CD14-positive monocyte (primary cell): ENCODE measurements around the gene ARHGDIA. TPM values are rescaled to one million over a fixed set of nuclear protein-coding genes. Genes with fewer than 3 reads are reported as not detected.
A peak's percentile ranks its signal among the peaks of the same experiment; 100 is the strongest.

Experiments
- DNase-seq, 3 donors: peaks; one replicate each; pipeline ENCODE4 v3.0.0-alpha.2; 2011 to 2022
- H2AFZ ChIP-seq: 2 replicates; pipeline ENCODE4 v1.6.0; 2012; ENCODE audit warnings: mild to moderate bottlenecking, low read depth, low read length, inconsistent platforms; ENCODE audit not compliant: insufficient read depth, poor library complexity, severe bottlenecking
- H3K27ac ChIP-seq, 2 donors: 1 replicate in 1 of 2; 2 replicates in 1 of 2; pipeline ENCODE4 v1.5.1; 2012 to 2013; ENCODE audit warnings: low read length in 2 of 2, control low read depth in 1 of 2, inconsistent platforms in 1 of 2, low read depth in 1 of 2, mild to moderate bottlenecking in 1 of 2
- H3K27me3 ChIP-seq, 2 donors: one replicate each; pipeline versions ENCODE4 v1.6.0 to v1.6.1; 2011 to 2013; ENCODE audit warnings: low read length in 2 of 2; ENCODE audit not compliant: control insufficient read depth in 2 of 2, insufficient read depth in 2 of 2
- H3K36me3 ChIP-seq, 2 donors: replicated peaks in 1 of 2; 1 replicate in 1 of 2; 2 replicates in 1 of 2; pipeline versions ENCODE4 v1.5.1 to v1.6.1; 2012 to 2013; ENCODE audit warnings: low read length in 2 of 2, control low read depth in 1 of 2, inconsistent platforms in 1 of 2, mild to moderate bottlenecking in 1 of 2; ENCODE audit not compliant: insufficient read depth in 2 of 2, control insufficient read depth in 1 of 2
- H3K4me1 ChIP-seq, 2 donors: 1 replicate in 1 of 2; 2 replicates in 1 of 2; pipeline versions ENCODE4 v1.5.1 to v1.6.1; 2012 to 2013; ENCODE audit warnings: low read length in 2 of 2, control low read depth in 1 of 2, inconsistent platforms in 1 of 2, mild to moderate bottlenecking in 1 of 2, moderate library complexity in 1 of 2; ENCODE audit not compliant: insufficient read depth in 2 of 2, control insufficient read depth in 1 of 2
- H3K4me2 ChIP-seq: replicated peaks from 2 replicates; pipeline ENCODE3; 2012; ENCODE audit warnings: low read length, moderate library complexity, mild to moderate bottlenecking; ENCODE audit not compliant: poor library complexity, severe bottlenecking; ENCODE audit errors: extremely low read depth
- H3K4me3 ChIP-seq, 3 experiments: fragments of 200-600 bp in 1 of 3; sonication (generic) in 1 of 3; replicated peaks in 1 of 3; 1 replicate in 2 of 3; 2 replicates in 1 of 3; pipeline ENCODE4 v1.5.1; 2011 to 2013; ENCODE audit warnings: low read length in 3 of 3, mild to moderate bottlenecking in 3 of 3, control low read depth in 2 of 3, low read depth in 2 of 3, inconsistent platforms in 1 of 3, moderate library complexity in 1 of 3
- H3K79me2 ChIP-seq: 2 replicates; pipeline ENCODE4 v1.6.0; 2012; ENCODE audit warnings: mild to moderate bottlenecking, control low read depth, inconsistent platforms, low read length, moderate library complexity; ENCODE audit not compliant: insufficient read depth
- H3K9ac ChIP-seq: 2 replicates; pipeline ENCODE4 v1.6.0; 2017; ENCODE audit warnings: low read length, mild to moderate bottlenecking; ENCODE audit not compliant: insufficient read depth, poor library complexity, severe bottlenecking
- H3K9me3 ChIP-seq, 2 donors: replicated peaks in 1 of 2; 1 replicate in 1 of 2; 2 replicates in 1 of 2; pipeline versions ENCODE4 v1.5.1 to v1.6.1; 2012 to 2013; ENCODE audit warnings: low read length in 2 of 2, control low read depth in 1 of 2; ENCODE audit not compliant: control insufficient read depth in 1 of 2, insufficient read depth in 1 of 2
- H4K20me1 ChIP-seq: 2 replicates; pipeline ENCODE4 v1.6.0; 2012; ENCODE audit warnings: mild to moderate bottlenecking, low read length, control low read depth, moderate library complexity; ENCODE audit not compliant: insufficient read depth
- H3K27ac Mint-ChIP-seq, 7 donors: one replicate each; pipeline ENCODE4 v1.8.0; 2020; ENCODE audit warnings: mild to moderate bottlenecking in 7 of 7, mixed read lengths in 7 of 7, moderate library complexity in 6 of 7, inconsistent platforms in 2 of 7
- H3K27me3 Mint-ChIP-seq, 3 donors: one replicate each; pipeline ENCODE4 v1.8.0; 2021 to 2022; ENCODE audit warnings: low read depth in 3 of 3, mild to moderate bottlenecking in 3 of 3, mixed read lengths in 3 of 3, moderate library complexity in 3 of 3, inconsistent platforms in 1 of 3
- H3K36me3 Mint-ChIP-seq, 2 donors: one replicate each; pipeline ENCODE4 v1.8.0; 2020; ENCODE audit warnings: mixed read lengths in 2 of 2, inconsistent platforms in 1 of 2, mild to moderate bottlenecking in 1 of 2
- H3K4me1 Mint-ChIP-seq: one replicate; pipeline ENCODE4 v1.8.0; 2020; ENCODE audit warnings: mild to moderate bottlenecking, mixed read lengths
- H3K4me3 Mint-ChIP-seq, 2 donors: one replicate each; pipeline ENCODE4 v1.8.0; 2020; ENCODE audit warnings: mild to moderate bottlenecking in 2 of 2, mixed read lengths in 2 of 2, moderate library complexity in 1 of 2
- H3K9me3 Mint-ChIP-seq, 7 donors: one replicate each; pipeline ENCODE4 v1.8.0; 2020 to 2022; ENCODE audit warnings: mixed read lengths in 7 of 7, mild to moderate bottlenecking in 6 of 7, moderate library complexity in 6 of 7, inconsistent platforms in 2 of 7
- WGBS: methylation state at CpG from one replicate; pipeline ENCODE4 v1.1.5; 2013; ENCODE audit warnings: missing lambda C conversion rate; ENCODE audit not compliant: insufficient coverage; 5-methylcytosine and 5-hydroxymethylcytosine counted together
- intact Hi-C, 2 donors: fragments of 100-400 bp; cut with micrococcal nuclease; formaldehyde crosslinking; loops; one replicate each; pipeline versions ENCODE4 v1.15.0 to v1.15.1; 2023
- polyA plus RNA-seq, 3 donors: library from polyadenylated mRNA; depleted of rRNA in 1 of 3; unstranded in 2 of 3; stranded (reverse) in 1 of 3; fragments of 300-500 nt in 2 of 3; fragments of >200 nt in 1 of 3; fragmentation: Illumina TruSeq in 2 of 3; gene quantifications; 1 replicate in 2 of 3; 2 replicates in 1 of 3; pipeline ENCODE4 v1.2.3, GENCODE V29; 2012 to 2021
- TF ChIP-seq, protein P1 (sequence below): fragments of 200-600 bp; IDR thresholded peaks from one replicate; pipeline ENCODE4 v1.8.0; 2022; ENCODE audit warnings: antibody characterized with exemption, mild to moderate bottlenecking

ARHGDIA gene
- polyA plus RNA-seq, 3 donors: 86.3 to 477 (median 97.2) TPM

DNA sequence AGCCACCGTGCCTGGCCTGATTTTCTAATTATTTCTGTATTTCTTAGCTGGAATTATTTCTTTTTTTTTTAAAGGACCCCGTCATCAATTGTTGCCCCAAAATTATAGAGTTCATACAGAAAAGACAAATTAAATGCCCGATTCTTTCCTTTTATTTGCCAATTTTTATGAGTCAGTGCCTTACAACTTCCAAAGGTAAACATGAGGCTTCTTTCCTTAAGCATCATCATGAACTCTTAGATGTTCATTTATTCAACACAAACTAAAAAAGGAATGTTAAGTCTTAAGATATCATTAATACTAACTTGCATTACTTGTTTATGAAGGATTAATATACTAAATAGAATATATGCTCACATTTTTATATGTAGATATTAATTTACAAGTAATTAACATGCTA lies 7.2 kb upstream of the ARHGDIA start:
- Mint-ChIP-seq H3K27me3 (peaks cover 0 to 4% (median 1%) of the 10 kb centered on the region in 3 donors), H3K27ac (no peak overlapping the region), H3K4me3 (no peak overlapping the region), H3K9me3 (no peaks in the 10 kb centered on the region), H3K36me3 (peaks cover 32 to 58% of the 10 kb centered on the region in 2 donors), H3K4me1 (no peaks in the 10 kb centered on the region)
- TF ChIP-seq, protein P1, sequence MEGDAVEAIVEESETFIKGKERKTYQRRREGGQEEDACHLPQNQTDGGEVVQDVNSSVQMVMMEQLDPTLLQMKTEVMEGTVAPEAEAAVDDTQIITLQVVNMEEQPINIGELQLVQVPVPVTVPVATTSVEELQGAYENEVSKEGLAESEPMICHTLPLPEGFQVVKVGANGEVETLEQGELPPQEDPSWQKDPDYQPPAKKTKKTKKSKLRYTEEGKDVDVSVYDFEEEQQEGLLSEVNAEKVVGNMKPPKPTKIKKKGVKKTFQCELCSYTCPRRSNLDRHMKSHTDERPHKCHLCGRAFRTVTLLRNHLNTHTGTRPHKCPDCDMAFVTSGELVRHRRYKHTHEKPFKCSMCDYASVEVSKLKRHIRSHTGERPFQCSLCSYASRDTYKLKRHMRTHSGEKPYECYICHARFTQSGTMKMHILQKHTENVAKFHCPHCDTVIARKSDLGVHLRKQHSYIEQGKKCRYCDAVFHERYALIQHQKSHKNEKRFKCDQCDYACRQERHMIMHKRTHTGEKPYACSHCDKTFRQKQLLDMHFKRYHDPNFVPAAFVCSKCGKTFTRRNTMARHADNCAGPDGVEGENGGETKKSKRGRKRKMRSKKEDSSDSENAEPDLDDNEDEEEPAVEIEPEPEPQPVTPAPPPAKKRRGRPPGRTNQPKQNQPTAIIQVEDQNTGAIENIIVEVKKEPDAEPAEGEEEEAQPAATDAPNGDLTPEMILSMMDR: no peak
- Histone ChIP-seq H3K27ac (no peak overlapping the region), H3K9me3 (no peaks in the 10 kb centered on the region), H3K4me2 (no peak overlapping the region), H3K27me3 (no peaks in the 10 kb centered on the region), H3K79me2 (no peaks in the 10 kb centered on the region), H3K4me1 (no peaks in the 10 kb centered on the region), H4K20me1 (no peaks in the 10 kb centered on the region), H3K4me3 (no peak overlapping the region), H3K36me3 (peaks cover 26 to 43% of the 10 kb centered on the region in 2 donors), H3K9ac (no peak overlapping the region), H2AFZ (no peak overlapping the region)
- intact Hi-C loops: no loop called here
- no CpG with 5 or more reads among the region's 3 CpGs for WGBS
- no peak for DNase-seq

DNA sequence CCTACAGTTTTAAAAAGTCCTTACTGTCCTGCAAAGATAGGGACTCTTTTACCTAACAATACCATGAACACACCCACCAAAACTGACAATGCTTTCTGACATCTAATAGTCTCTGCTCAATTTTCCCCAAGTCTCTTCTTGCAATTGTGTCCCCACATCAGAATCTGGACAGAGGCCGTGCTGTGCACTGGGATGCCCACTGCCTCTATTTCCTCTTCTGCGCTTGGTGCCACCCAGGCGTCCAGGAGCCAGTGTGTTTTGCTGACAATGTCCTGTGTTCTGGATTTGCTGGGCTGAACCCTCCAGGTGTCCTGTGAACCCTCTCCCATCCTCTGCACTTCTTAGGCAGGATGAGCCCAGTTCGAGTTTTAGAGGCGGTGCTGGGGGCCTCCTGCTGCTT lies 6.4 kb upstream of the ARHGDIA start:
- H3K27ac Mint-ChIP-seq: peak overlapping the region in 1 of 7 donors; percentile 32
- 95% methylated on average over 3 of the region's 5 CpGs for WGBS

More for the DNA sequence above, 6.4 kb upstream of the ARHGDIA start:
- H3K4me3 Mint-ChIP-seq: no peak overlapping the region
- H3K27ac ChIP-seq: no peak overlapping the region
- no peaks in the 10 kb centered on the region for H3K9me3 Mint-ChIP-seq
- H4K20me1 ChIP-seq: no peaks in the 10 kb centered on the region
- H3K9me3 ChIP-seq: no peaks in the 10 kb centered on the region
- no peak for DNase-seq
- H3K27me3 Mint-ChIP-seq: peaks cover 0 to 4% (median 1%) of the 10 kb centered on the region in 3 donors
- TF ChIP-seq, protein P1: no peak
- H3K27me3 ChIP-seq: no peaks in the 10 kb centered on the region
- peaks cover 25 to 43% of the 10 kb centered on the region in 2 donors for H3K36me3 ChIP-seq
- no peak overlapping the region for H3K4me3 ChIP-seq
- H3K79me2 ChIP-seq: peaks cover 3% of the 10 kb centered on the region
- H3K4me1 Mint-ChIP-seq: peaks cover 4% of the 10 kb centered on the region
- H3K4me1 ChIP-seq: peaks cover 1 to 4% of the 10 kb centered on the region in 2 donors
- no peak overlapping the region for H3K4me2 ChIP-seq
- peaks cover 31 to 54% of the 10 kb centered on the region in 2 donors for H3K36me3 Mint-ChIP-seq
- intact Hi-C loops: no loop called here
- H3K9ac ChIP-seq: no peak overlapping the region
- H2AFZ ChIP-seq: no peak overlapping the region
